Glutamatergic neuron (in vitro differentiated cells): ENCODE results near the gene ADGRD1. TPM values are rescaled to one million over a fixed set of nuclear protein-coding genes. Genes with fewer than 3 reads are reported as not detected.

Source experiments
- DNase-seq: peaks from one replicate; pipeline ENCODE4 v3.0.0; 2022
- H3K27ac Mint-ChIP-seq: one replicate; pipeline ENCODE4 v1.8.0; 2020; ENCODE audit warnings: mild to moderate bottlenecking, mixed read lengths, inconsistent platforms; ENCODE audit not compliant: unreplicated experiment
- H3K27me3 Mint-ChIP-seq: one replicate; pipeline ENCODE4 v1.8.0; 2020; ENCODE audit warnings: mild to moderate bottlenecking, moderate library complexity, mixed read lengths, inconsistent platforms; ENCODE audit not compliant: unreplicated experiment
- H3K36me3 Mint-ChIP-seq: one replicate; pipeline ENCODE4 v1.8.0; 2020; ENCODE audit warnings: mild to moderate bottlenecking, mixed read lengths, inconsistent platforms; ENCODE audit not compliant: unreplicated experiment
- H3K4me1 Mint-ChIP-seq: one replicate; pipeline ENCODE4 v1.8.0; 2020; ENCODE audit warnings: mild to moderate bottlenecking, low read depth, mixed read lengths, inconsistent platforms; ENCODE audit not compliant: unreplicated experiment
- H3K4me3 Mint-ChIP-seq: one replicate; pipeline ENCODE4 v1.8.0; 2020; ENCODE audit warnings: mild to moderate bottlenecking, mixed read lengths, inconsistent platforms; ENCODE audit not compliant: unreplicated experiment
- H3K9me3 Mint-ChIP-seq: one replicate; pipeline ENCODE4 v1.8.0; 2020; ENCODE audit warnings: mild to moderate bottlenecking, moderate library complexity, mixed read lengths, inconsistent platforms; ENCODE audit not compliant: unreplicated experiment
- CTCF ChIP-seq: fragments of 200-600 bp; sonication (generic); IDR thresholded peaks from one replicate; pipeline ENCODE4 v1.5.0; 2021; ENCODE audit not compliant: partially characterized antibody, unreplicated experiment
- total RNA-seq: library from RNA; stranded (reverse); fragmentation: NEBNext Ultra II Directional; extraction: Animal tissue kit (Norgen Biotek cat#: 25700); gene quantifications from one replicate; pipeline ENCODE4 v1.2.1, GENCODE V29; 2021; ENCODE audit not compliant: unreplicated experiment

The ADGRD1 gene
- total RNA-seq, 1 donor from 2014 or later, result 0.96 TPM

- Mint-ChIP-seq H3K4me3 (no peak overlapping the region), H3K27me3 (peaks cover 2% of the 10 kb centered on the region), H3K9me3 (peaks cover 1% of the 10 kb centered on the region), H3K36me3 (no peaks in the 10 kb centered on the region), H3K27ac (no peak overlapping the region), H3K4me1 (peaks cover 9% of the 10 kb centered on the region)
- DNase-seq, result no peak
- no peak for TF ChIP-seq CTCF
These were observed 183.5 kb downstream of the ADGRD1 start for GRCh38 chr12:131137009-131137835.

- peaks cover 2% of the 10 kb centered on the region for H3K27me3 Mint-ChIP-seq
- H3K4me1 Mint-ChIP-seq, result peaks cover 13% of the 10 kb centered on the region
- peak; percentile 50 for DNase-seq
- no peaks in the 10 kb centered on the region for H3K36me3 Mint-ChIP-seq
- no peak for TF ChIP-seq CTCF
- H3K27ac Mint-ChIP-seq, result no peak overlapping the region
- H3K4me3 Mint-ChIP-seq, result peak overlapping the region; percentile 43
- H3K9me3 Mint-ChIP-seq, result peaks cover 1% of the 10 kb centered on the region
These were observed 184.3 kb downstream of the ADGRD1 start for GRCh38 chr12:131137836-131138637.

GRCh38 chr12:131138638-131139362, 185.1 kb downstream of the ADGRD1 start:
- Mint-ChIP-seq H3K27ac (no peak overlapping the region), H3K27me3 (peaks cover 2% of the 10 kb centered on the region), H3K9me3 (peaks cover 1% of the 10 kb centered on the region), H3K4me3 (no peak overlapping the region), H3K4me1 (peaks cover 20% of the 10 kb centered on the region), H3K36me3 (no peaks in the 10 kb centered on the region)
- no peak for TF ChIP-seq CTCF
- no peak for DNase-seq

- Mint-ChIP-seq H3K4me1 (peaks cover 23% of the 10 kb centered on the region), H3K9me3 (peaks cover 1% of the 10 kb centered on the region), H3K36me3 (no peaks in the 10 kb centered on the region), H3K4me3 (no peak overlapping the region), H3K27me3 (peaks cover 4% of the 10 kb centered on the region), H3K27ac (no peak overlapping the region)
- no peak for DNase-seq
- TF ChIP-seq CTCF, result no peak
These were observed 185.8 kb downstream of the ADGRD1 start for GRCh38 chr12:131139363-131140068.
